Measurements from ENCODE around the gene RNF11. TPM values are rescaled to one million over a fixed set of nuclear protein-coding genes. Genes with fewer than 3 reads are reported as not detected.

The RNF11 gene
- total RNA-seq, 1 donor from 2014 or later, result 100 TPM

GRCh38 chr1:51295926-51296325 lies 59.9 kb downstream of the RNF11 start:
- no peak for DNase-seq (ENCODE audit: extremely low spot score, unreplicated experiment)
- H3K4me1 Mint-ChIP-seq (ENCODE audit: unreplicated experiment), result peaks cover 15% of the 10 kb centered on the region
- H3K27ac Mint-ChIP-seq (ENCODE audit: unreplicated experiment), result no peak overlapping the region
- H3K27me3 Mint-ChIP-seq (ENCODE audit: unreplicated experiment), result no peaks in the 10 kb centered on the region
- H3K36me3 Mint-ChIP-seq (ENCODE audit: unreplicated experiment), result no peaks in the 10 kb centered on the region
- H3K4me3 Mint-ChIP-seq (ENCODE audit: unreplicated experiment), result no peak overlapping the region
- no peak for TF ChIP-seq CTCF (IDR thresholded peaks at IDR 0.05)
- H3K9me3 Mint-ChIP-seq (ENCODE audit: unreplicated experiment), result no peaks in the 10 kb centered on the region

- TF ChIP-seq CTCF (IDR thresholded peaks at IDR 0.05), result peak; percentile 97
- Mint-ChIP-seq H3K4me1 (ENCODE audit: unreplicated experiment) (peaks cover 15% of the 10 kb centered on the region), H3K36me3 (ENCODE audit: unreplicated experiment) (no peaks in the 10 kb centered on the region), H3K9me3 (ENCODE audit: unreplicated experiment) (no peaks in the 10 kb centered on the region), H3K4me3 (ENCODE audit: unreplicated experiment) (peak overlapping the region; percentile 47), H3K27ac (ENCODE audit: unreplicated experiment) (peak overlapping the region; percentile 62), H3K27me3 (ENCODE audit: unreplicated experiment) (no peaks in the 10 kb centered on the region)
- peak; percentile 95 for DNase-seq (ENCODE audit: extremely low spot score, unreplicated experiment)
Measured at GRCh38 chr1:51296383-51297357, 60.6 kb downstream of the RNF11 start.

- no peak for DNase-seq (ENCODE audit: extremely low spot score, unreplicated experiment)
- no peak for TF ChIP-seq CTCF (IDR thresholded peaks at IDR 0.05)
- Mint-ChIP-seq H3K27me3 (ENCODE audit: unreplicated experiment) (no peaks in the 10 kb centered on the region), H3K9me3 (ENCODE audit: unreplicated experiment) (no peaks in the 10 kb centered on the region), H3K27ac (ENCODE audit: unreplicated experiment) (peak overlapping the region; percentile 12), H3K36me3 (ENCODE audit: unreplicated experiment) (no peaks in the 10 kb centered on the region), H3K4me3 (ENCODE audit: unreplicated experiment) (peak overlapping the region; percentile 56), H3K4me1 (ENCODE audit: unreplicated experiment) (peaks cover 15% of the 10 kb centered on the region)
Measured at GRCh38 chr1:51297401-51298321, 61.6 kb downstream of the RNF11 start.

GRCh38 chr1:51298322-51298705 lies 62.2 kb downstream of the RNF11 start:
- H3K36me3 Mint-ChIP-seq (ENCODE audit: unreplicated experiment), result no peaks in the 10 kb centered on the region
- no peak for DNase-seq (ENCODE audit: extremely low spot score, unreplicated experiment)
- no peak overlapping the region for H3K27ac Mint-ChIP-seq (ENCODE audit: unreplicated experiment)

More at GRCh38 chr1:51298322-51298705, 62.2 kb downstream of the RNF11 start:
- H3K27me3 Mint-ChIP-seq (ENCODE audit: unreplicated experiment), result no peaks in the 10 kb centered on the region
- peaks cover 16% of the 10 kb centered on the region for H3K4me1 Mint-ChIP-seq (ENCODE audit: unreplicated experiment)
- TF ChIP-seq CTCF (IDR thresholded peaks at IDR 0.05), result no peak
- H3K9me3 Mint-ChIP-seq (ENCODE audit: unreplicated experiment), result no peaks in the 10 kb centered on the region
- no peak overlapping the region for H3K4me3 Mint-ChIP-seq (ENCODE audit: unreplicated experiment)
